NCI-H345 treated with DMSO at 0.1 percent for 48 hours (cell line): ENCODE measurements around the gene AOX1.
"Not testable (repeated sequence)": the region's sequence is repeated elsewhere in the genome, so short reads cannot be mapped to it uniquely, and the experiment has no call there.

ENCODE experiments used
- DNase-seq: peaks from one replicate; lab custom pipeline; 2025; ENCODE audit not compliant: unreplicated experiment; lab: John Stamatoyannopoulos, UW

AOX1 gene

DNA sequence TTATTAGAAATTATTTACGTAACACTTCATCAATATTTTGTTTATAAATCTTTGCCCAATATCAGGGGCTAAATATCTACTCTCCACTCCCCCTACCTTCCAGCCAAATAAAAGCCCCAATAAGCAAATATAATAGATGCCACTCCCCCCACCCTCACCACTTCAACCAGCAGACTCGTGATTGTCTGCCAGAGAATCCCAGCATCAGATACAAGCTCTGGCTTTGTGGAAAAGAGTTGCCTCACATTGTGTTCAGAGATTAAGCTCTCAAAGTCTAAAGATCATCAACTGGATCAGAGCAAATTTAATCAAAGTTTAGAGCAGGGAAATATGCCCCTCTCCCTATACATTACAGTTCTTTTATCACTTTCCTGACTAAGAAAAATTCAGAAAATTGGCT, 39.5 kb downstream of the AOX1 start:
- DNase-seq: no peak

DNA sequence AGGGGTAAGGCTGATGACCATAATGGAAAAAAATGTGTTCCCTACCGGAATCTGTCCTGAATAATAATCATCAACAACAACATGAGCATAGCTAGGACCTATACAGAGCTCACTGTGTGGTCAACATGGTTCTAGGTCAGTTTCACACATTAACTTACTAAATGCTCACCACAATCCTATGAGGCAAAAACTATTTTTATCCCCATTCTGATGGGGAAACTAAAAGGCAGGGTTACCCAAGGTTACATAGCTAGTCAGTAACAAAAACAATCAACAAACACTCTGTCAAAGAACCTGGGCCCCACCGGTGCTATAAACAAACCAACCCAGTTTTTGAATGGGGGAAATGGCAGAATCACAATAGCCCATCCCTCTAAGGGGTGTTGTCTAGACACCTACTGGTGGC, 40.1 kb downstream of the AOX1 start:
- DNase-seq: no peak

DNA sequence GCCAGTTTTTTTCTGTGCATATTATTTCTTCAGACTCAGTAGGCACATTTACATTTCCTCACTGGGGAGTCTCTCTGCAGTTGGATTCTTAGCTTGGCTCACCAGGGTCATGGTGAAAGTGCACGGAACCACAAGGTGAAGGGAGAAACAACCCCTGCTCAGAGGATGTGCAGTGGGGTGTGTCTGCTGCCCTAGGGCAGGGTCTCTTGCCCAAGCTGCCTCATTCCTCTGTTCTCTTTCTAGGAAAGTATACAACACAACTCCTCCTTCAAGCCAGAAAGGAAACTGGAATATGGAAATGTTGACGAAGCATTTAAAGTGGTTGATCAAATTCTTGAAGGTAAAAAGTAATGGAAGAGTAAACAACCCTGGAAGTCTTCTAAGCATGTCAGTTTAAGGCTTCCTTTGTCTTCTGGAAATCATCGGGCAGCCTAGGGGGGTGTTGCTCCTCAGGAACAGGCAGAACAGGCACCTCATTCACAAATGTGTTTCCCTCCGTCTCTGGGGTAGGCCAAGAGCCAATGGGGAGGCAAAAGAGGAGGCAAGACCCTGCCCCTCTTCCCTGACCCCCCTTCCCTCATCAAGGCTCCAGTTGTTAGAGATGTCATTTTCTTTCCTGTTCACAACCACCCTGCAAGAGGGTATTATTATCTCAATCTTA, 41.4 kb downstream of the AOX1 start:
- no peak for DNase-seq

- DNase-seq: not testable (repeated sequence)
Measured at GRCh38 chr2:200628461-200628860, 42.6 kb downstream of the AOX1 start.

GRCh38 chr2:200631287-200631686, 45.5 kb downstream of the AOX1 start:
- no peak for DNase-seq

DNA sequence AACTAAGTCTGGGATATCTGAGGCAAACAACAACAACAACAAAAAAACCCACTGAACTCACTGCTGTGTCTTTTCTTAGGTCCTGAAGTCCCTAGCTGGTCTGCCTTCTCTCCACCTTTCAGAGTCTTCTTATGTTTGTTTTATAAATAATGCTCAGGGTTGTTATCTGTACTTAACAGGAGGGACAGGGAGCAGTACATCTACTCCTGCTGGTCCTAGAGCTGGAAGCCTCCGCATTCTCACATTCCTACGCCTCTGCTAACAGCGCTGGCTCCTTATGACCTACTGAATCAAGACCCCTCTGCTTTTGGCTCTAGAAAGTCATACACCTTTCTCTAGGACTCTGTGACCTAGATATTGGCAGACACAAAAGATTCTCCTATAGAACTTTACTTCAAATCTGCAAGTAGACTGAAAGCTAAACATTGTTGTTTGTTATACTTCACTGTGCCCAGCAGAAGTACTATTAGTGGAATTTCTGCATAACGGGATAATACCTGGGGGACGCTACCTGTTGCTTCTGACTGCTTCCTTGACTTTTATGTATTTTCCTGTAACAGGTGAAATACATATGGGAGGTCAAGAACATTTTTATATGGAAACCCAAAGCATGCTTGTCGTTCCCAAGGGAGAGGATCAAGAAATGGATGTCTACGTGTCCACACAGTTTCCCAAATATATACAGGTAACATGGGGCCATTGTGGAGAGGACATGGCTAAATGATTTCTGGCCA, 48.6 kb downstream of the AOX1 start:
- no peak for DNase-seq

DNA sequence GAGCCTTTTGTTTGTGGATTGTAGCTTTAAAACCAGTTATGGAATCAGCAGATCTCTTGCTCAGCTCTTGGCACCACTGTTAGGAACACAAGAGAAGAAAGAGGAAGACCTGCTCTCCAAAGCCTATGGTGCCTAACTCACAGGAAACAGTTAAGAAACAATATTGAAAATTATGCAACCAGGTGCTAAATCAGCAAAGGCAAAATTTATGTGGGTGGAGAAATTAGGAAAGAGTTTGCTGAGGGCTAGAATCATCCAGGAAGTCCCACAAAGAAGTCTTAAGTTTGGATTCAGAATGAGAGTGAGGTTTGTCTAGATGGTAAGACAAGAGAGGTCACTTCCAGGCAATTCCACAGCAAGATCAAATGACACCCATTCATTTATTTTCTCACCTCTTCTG, 49.4 kb downstream of the AOX1 start:
- no peak for DNase-seq

DNA sequence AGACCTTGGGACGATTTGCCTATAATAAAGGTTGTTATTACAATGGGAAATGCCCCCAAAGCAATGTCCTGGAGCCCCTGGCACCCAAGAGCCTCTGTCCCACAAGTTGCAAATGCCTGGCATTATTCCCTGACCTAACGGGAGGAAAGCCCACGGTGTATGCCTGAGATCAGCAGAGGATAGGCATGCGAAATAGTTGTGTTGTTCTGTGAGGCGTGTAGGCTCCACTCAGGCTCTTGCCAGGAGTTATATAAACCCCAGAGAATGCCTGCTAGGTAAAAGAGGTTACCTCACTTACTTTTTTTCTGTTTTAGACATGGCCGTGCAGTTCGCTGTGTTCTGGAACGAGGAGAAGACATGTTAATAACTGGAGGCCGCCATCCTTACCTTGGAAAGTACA, 52.1 kb downstream of the AOX1 start:
- no peak for DNase-seq

DNA sequence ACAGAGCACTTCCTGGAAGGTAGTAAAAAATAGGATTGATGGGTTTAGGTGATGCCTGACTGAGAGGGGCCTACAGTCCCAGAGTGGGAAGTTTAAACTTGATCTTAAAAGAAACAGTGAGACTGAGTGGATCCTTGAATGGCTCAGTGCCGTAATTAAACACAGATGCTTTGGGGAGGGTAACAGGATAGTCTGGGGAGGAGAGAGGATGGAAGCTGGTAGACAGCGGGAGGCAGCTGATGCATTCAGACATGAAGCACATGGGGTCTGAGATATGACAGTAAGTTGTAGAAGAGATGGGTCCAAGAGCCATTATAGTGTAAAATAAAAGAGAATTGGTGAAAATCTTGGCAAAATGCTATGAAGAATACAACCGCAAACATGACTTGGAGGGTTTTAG, 54.4 kb downstream of the AOX1 start:
- DNase-seq: no peak

DNA sequence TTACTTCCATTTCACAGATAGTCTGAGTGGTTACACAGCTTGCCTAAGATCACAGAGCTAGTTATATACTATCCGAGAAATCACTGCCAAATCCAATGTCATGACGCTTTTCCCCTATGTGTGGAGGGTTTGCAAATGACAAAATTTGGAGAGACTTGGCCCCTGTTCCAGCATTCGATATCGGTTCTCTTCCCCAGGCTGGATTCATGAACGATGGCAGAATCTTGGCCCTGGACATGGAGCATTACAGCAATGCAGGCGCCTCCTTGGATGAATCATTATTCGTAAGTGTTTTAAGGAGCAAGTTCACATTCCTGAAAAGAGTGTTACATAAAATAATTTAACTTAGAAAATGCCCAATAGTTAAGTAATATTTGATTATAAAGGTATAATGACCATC, 55.1 kb downstream of the AOX1 start:
- no peak for DNase-seq

DNA sequence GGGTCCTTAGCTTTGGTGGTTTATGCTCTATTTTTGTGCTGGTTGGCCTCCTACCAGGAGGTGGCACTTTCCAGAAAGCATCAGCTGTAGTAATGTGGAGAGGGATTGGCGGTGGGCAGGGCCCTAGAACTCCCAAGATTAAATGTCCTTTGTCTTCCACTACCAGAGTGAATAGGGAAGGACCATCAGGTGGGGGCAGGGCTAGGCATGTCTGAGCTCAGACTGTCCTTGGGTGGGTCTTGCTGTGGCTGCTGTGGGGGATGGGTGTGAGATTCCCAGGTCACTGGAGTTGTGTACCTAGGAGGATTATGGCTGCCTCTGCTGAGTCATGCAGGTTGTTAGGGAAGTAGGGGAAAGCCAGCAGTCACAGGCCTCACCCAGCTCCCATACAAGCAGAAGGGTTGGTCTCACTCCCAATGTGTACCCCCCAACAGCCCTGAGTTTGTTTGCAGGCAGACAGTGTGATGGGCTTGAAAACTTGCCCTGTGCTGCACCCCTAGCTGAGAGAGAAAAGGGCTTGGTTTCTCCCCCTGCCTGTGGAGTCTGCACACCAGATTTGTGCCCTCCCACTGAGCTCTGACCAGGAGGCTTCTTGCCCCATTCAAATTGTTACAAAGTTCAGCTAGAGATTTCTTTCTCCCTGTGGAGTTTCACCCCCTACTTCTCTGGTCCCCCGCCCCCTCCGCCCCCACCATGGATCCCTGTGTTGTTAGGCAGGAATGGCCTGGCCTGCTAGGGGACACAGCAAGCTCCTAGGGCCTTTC, 62.9 kb downstream of the AOX1 start:
- not testable (repeated sequence) for DNase-seq

- no peak for DNase-seq
Measured at GRCh38 chr2:200649724-200650123, 63.9 kb downstream of the AOX1 start.

GRCh38 chr2:200650195-200650594, 64.4 kb downstream of the AOX1 start:
- no peak for DNase-seq

DNA sequence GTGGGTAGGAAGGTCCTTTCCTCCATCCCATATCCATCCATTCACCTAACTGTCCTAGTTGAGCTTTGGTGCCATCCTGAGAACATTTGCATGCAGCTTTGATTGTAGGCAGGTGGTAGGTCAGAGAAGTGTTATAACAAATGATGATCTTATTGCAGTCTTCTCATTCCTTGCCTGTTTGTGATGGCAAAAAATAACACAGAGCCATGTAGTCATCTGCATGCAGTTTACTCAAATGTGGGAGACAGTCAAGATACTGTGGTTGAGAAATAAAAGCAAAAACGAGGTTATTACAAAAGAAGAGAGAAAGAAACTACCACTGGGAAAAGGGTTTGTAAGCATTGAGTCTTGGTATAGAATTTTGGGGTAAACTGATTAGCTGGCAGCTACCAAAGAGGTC, 66.3 kb downstream of the AOX1 start:
- no peak for DNase-seq

GRCh38 chr2:200653021-200653420, 67.2 kb downstream of the AOX1 start:
- DNase-seq: no peak

DNA sequence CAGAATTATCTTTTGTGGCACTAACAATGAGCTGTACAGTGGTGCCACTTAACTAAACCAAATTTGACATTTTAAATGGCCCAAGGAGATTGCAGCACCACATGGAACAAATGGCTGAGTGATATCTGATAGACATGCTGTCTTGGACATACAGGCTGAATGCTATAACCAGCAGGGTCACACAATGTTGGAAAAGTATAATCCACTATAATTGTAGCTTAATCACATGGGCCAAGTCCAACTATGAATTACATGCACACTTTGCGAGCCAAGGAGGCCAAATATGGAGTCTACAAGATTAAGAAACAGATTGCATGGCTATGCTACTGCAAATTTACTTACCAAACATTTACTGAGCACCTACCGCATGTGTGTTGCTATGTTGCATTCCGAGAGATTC, 69.0 kb downstream of the AOX1 start:
- DNase-seq: no peak

- DNase-seq: no peak
Measured at GRCh38 chr2:200655918-200656580, 70.2 kb downstream of the AOX1 start.

DNA sequence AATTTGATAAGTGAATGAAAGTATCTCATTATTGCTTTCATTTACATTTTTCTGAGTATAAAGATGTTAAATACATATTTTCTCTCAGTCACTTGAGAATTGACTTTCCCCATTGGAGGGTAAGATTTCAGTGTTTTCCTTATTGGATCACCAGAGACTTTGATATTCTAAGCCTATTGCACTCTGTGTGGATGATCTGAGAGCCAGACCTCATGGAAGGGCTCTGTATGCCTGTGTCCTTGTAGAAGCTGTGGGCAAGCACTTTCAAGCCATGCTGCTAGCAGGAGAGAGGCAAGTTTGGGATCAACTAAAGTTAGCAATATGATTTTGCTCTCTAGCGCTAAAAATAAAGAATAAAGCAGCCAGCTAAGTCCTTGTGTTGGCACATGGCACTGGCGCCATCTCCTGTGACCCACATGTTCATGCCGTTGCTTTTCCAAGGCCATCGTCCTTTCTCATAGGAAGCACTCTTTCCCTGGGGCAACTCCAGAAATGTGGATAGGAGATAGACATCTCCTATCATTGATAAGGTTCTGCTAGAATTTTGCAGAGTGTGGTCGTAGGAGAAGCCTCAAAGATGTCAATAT, 72.6 kb downstream of the AOX1 start:
- no peak for DNase-seq

DNA sequence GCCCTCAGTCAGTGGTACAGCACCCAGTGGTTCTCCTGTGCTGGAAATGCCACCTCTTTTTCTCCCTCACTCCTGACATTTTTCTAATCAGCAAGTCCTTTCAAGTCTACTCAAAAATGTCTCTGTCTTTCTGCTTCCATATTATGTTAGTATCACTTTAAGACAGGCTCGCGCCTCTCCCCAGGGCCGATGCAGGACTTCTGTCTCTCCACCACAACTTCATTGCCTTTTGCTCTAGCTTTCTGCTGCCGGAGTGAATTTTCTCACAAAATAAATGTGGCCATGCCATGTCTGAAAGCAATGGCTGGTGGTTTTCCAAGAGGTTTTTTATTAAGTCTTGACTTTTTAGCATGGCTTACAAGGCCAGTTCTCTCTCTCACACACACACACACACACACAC, 73.6 kb downstream of the AOX1 start:
- no peak for DNase-seq

DNA sequence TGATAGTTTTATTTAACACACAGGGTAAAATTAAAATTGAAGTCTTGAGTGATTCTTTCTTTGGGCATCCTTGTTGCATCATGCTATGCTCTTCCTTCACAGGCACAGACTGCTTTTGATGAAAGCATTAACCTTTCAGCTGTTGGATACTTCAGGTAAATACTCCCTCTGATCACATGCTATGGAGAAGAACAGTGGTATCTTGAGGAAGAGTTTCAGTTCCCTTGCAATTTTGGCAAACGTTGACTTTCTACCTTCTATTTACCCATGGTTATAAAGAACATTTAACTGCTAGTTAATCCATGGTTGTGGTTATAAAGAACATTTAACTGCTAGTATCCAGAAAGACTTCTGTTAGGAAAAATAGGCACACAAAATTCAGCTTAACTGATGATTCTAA, 75.7 kb downstream of the AOX1 start:
- no peak for DNase-seq

DNA sequence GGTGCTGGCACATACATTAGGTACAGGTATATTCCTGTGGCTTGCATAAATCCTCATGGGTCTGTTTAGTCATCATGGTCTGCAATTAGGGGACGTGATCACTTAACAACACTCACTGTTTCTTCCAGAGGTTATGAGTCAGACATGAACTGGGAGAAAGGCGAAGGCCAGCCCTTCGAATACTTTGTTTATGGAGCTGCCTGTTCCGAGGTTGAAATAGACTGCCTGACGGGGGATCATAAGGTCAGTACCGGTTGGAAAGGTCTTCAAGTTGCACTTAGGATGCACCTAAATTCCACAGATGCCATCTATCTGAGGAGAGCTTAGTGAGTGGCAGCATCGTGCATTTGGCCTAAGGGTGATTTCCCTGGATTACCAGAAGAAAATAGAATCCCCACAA, 76.9 kb downstream of the AOX1 start:
- DNase-seq: no peak
